ENCODE measurements around the gene GNG8. TPM values are rescaled to one million over a fixed set of nuclear protein-coding genes. Genes with fewer than 3 reads are reported as not detected.

Gene GNG8
- total RNA-seq, 2 experiments from 2014 or later: 9.5 TPM

DNA sequence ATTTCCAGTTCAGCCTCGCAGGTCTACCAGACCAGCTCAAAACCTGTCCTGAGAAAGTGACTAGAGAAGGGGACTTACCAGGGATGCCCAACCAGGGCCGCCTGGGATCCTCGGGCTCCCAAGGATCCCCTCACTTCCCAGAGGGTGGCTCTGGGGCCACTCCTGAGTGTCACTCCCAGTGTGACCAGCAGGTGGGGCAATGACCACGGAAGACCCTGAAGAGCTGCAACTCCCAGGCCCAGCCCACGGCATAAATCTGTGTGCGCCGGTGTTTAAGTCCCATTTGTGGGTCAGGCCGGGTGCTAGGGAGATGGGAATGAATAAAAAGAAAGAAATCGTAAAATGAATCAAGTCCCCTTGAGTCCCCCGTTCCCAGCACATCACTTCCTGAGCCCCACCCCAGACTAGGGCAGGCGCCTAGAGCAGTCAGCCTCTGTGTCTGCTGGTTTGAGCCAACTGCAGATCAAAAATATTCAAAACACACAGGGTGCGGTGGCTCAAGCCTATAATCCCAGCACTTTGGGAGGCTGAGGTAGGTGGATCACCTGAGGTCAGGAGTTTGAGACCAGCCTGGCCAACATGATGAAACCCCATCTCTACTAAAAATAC lies 21.8 kb downstream of the GNG8 start:
- H3K27ac Mint-ChIP-seq: peak overlapping the region; percentile 78
- no peaks in the 10 kb centered on the region for H3K27me3 Mint-ChIP-seq
- no peak overlapping the region for H3K4me3 Mint-ChIP-seq
- peaks cover 64% of the 10 kb centered on the region for H3K4me1 Mint-ChIP-seq (ENCODE audit: low read depth)
- intact Hi-C loops (cut with micrococcal nuclease): loop anchor here (1.0 kb wide), 1 partner anchor 48 kb away; no protein-coding TSS in a partner anchor
- ChIA-PET POLR2A (interaction anchor here (1.3 to 1.8 kb wide), 2 partner anchors 12 to 47 kb away, joined by 5 to 11 read pairs; partner anchors contain the start of gene DACT3), CTCF (interaction anchor here (0.6 to 13.2 kb wide), 21 partner anchors 9 to 227 kb away, joined by 3 to 319 read pairs (median 5); partner anchors contain the start of genes CALM3, DACT3 and PTGIR)
- DNase-seq: peak; percentile 91
- no peaks in the 10 kb centered on the region for H3K9me3 Mint-ChIP-seq
- peaks cover 15% of the 10 kb centered on the region for H3K36me3 Mint-ChIP-seq

DNA sequence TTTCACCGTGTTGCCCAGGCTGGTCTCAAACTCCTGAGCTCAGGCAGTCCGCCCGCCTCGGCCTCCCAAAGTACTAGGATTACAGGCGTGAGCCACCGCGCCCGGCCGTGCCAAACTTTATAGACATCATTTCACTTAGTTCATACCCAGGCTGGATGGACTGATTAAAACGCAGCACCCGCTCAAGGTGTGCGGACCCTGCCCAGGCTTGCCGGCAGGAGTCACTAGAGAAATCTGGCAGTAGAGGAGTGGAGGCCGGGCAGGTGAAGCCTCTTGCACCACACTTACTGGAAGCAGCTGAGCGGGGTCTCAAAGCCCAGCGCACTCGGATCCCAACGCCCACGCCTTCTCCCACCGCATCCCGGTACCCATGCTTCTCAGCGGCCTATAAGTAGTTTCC lies 22.5 kb downstream of the GNG8 start:
- no peak overlapping the region for H3K4me3 Mint-ChIP-seq
- intact Hi-C loops (cut with micrococcal nuclease): no loop called here

DNA sequence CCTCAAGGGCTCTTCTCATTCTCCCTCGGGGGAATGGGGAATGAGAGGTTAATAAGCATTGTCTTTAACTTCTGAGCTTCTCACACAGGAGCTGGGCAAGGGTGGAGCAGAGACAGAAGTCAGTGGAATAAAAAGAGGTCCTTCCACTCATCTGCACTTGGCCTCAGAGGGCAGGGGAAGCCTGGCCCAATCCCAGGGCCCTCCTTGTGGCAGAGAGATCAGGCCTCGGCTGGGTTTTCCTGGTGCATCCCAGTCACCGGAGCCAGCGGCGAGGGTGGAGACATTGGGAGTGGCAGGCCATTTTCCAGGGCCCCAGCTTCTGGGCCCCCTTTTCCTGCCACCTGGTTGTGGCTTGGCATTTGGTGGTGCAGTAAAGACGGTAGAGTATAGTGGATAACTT lies 24.2 kb downstream of the GNG8 start:
- ChIA-PET CTCF (interaction anchor here (0.7 to 13.2 kb wide), 10 partner anchors 9 to 142 kb away, joined by 3 to 319 read pairs (median 4); partner anchors contain the start of genes CALM3, DACT3 and PTGIR), POLR2A (interaction anchor here (0.8 to 3.5 kb wide), 3 partner anchors 9 to 49 kb away, joined by 3 to 50 read pairs (median 4); partner anchors contain the start of genes CALM3 and DACT3)
- peaks cover 52% of the 10 kb centered on the region for H3K4me1 Mint-ChIP-seq (ENCODE audit: low read depth)
- peak overlapping the region; percentile 71 for H3K27ac Mint-ChIP-seq
- H3K9me3 Mint-ChIP-seq: no peaks in the 10 kb centered on the region
- DNase-seq: no peak
- peaks cover 30% of the 10 kb centered on the region for H3K36me3 Mint-ChIP-seq
- no peaks in the 10 kb centered on the region for H3K27me3 Mint-ChIP-seq
- H3K4me3 Mint-ChIP-seq: no peak overlapping the region
- intact Hi-C loops (cut with micrococcal nuclease): loop anchor here (1.0 kb wide), 1 partner anchor 8 kb away; no protein-coding TSS in a partner anchor

More for the DNA sequence above, 22.5 kb downstream of the GNG8 start:
- DNase-seq: no peak
- Mint-ChIP-seq H3K27me3 (no peaks in the 10 kb centered on the region), H3K4me1 (ENCODE audit: low read depth) (peaks cover 57% of the 10 kb centered on the region), H3K27ac (no peak overlapping the region), H3K36me3 (peaks cover 19% of the 10 kb centered on the region), H3K9me3 (no peaks in the 10 kb centered on the region)
- ChIA-PET POLR2A (interaction anchor here (1.3 to 1.8 kb wide), 2 partner anchors 11 to 48 kb away, joined by 5 to 11 read pairs; partner anchors contain the start of gene DACT3), CTCF (interaction anchor here (0.6 to 13.2 kb wide), 17 partner anchors 8 to 227 kb away, joined by 3 to 319 read pairs (median 6); partner anchors contain the start of genes CALM3, DACT3 and PTGIR)

DNA sequence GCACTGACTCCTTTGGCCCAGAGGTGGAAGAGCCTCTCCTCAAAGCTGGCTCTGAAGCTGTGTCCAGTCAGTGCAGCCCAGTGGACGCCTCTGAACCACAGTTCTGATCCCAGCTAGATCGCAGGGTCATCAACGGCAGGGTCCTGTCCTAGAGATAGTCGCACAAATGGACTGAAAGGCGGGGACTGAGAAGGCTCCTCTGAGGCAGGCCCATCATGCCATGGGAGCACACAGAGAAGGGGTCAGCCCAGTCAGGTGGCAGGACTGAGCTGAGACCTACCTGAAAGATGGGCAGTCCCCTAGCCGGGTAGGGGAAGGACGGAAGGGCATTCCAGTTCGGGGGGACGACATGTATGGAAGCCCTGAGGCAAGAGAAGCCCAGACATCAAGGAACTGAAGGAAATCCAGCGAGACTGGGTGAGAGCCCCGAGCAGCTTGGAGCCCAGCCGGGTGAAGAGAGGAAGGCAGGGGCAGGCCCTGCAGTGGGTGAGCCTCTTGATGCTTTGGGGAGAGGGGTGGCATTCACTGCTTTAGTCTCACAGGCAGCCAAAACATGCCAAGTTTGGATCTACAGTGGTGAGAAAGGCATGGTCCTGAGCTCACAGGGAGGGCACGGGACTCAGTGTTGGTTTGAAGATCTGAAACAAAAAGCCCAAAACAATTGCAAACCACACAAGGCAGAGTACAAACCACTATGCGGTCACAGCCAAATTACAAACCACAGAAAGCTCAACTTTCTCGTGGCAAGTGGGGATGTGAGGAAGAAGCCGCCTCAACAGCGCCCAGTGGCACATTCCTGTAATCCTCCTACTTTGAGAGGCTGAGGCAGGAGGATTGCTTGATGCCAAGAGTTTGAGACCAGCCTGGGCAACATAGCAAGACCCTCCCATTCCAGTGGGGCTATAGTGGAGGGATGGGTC lies 24.9 kb downstream of the GNG8 start:
- peak; percentile 54 for DNase-seq
- Mint-ChIP-seq H3K4me3 (peak overlapping the region; percentile 50), H3K27ac (peak overlapping the region; percentile 71), H3K36me3 (peaks cover 36% of the 10 kb centered on the region), H3K9me3 (no peaks in the 10 kb centered on the region), H3K27me3 (no peaks in the 10 kb centered on the region), H3K4me1 (ENCODE audit: low read depth) (peaks cover 50% of the 10 kb centered on the region)
- CTCF ChIA-PET: interaction anchor here (0.6 to 13.2 kb wide), 11 partner anchors 9 to 173 kb away, joined by 3 to 319 read pairs (median 4); partner anchors contain the start of genes CALM3, DACT3 and PTGIR
- POLR2A ChIA-PET: interaction anchor here (0.7 to 3.5 kb wide), 5 partner anchors 9 to 86 kb away, joined by 3 to 50 read pairs (median 4); partner anchors contain the start of genes CALM3 and DACT3
- intact Hi-C loops (cut with micrococcal nuclease): loop anchor here (1.0 kb wide), 1 partner anchor 8 kb away; no protein-coding TSS in a partner anchor

DNA sequence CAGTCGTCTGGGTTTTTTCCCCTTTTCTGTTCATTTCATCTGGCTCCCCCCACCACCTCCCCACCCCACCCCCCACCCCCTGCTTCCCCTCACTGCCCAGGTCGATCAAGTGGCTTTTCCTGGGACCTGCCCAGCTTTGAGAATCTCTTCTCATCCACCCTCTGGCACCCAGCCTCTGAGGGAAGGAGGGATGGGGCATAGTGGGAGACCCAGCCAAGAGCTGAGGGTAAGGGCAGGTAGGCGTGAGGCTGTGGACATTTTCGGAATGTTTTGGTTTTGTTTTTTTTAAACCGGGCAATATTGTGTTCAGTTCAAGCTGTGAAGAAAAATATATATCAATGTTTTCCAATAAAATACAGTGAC lies 25.6 kb downstream of the GNG8 start:
- CTCF ChIA-PET: interaction anchor here (0.6 to 13.2 kb wide), 4 partner anchors 9 to 174 kb away, joined by 3 to 319 read pairs (median 6); partner anchors contain the start of gene DACT3
- POLR2A ChIA-PET: interaction anchor here (0.8 to 3.5 kb wide), 3 partner anchors 9 to 57 kb away, joined by 4 to 50 read pairs (median 5); partner anchors contain the start of genes CALM3 and DACT3
- Mint-ChIP-seq H3K36me3 (peaks cover 41% of the 10 kb centered on the region), H3K4me3 (no peak overlapping the region), H3K27ac (no peak overlapping the region), H3K4me1 (ENCODE audit: low read depth) (peaks cover 49% of the 10 kb centered on the region), H3K9me3 (no peaks in the 10 kb centered on the region), H3K27me3 (no peaks in the 10 kb centered on the region)
- DNase-seq: no peak
- intact Hi-C loops (cut with micrococcal nuclease): no loop called here

DNA sequence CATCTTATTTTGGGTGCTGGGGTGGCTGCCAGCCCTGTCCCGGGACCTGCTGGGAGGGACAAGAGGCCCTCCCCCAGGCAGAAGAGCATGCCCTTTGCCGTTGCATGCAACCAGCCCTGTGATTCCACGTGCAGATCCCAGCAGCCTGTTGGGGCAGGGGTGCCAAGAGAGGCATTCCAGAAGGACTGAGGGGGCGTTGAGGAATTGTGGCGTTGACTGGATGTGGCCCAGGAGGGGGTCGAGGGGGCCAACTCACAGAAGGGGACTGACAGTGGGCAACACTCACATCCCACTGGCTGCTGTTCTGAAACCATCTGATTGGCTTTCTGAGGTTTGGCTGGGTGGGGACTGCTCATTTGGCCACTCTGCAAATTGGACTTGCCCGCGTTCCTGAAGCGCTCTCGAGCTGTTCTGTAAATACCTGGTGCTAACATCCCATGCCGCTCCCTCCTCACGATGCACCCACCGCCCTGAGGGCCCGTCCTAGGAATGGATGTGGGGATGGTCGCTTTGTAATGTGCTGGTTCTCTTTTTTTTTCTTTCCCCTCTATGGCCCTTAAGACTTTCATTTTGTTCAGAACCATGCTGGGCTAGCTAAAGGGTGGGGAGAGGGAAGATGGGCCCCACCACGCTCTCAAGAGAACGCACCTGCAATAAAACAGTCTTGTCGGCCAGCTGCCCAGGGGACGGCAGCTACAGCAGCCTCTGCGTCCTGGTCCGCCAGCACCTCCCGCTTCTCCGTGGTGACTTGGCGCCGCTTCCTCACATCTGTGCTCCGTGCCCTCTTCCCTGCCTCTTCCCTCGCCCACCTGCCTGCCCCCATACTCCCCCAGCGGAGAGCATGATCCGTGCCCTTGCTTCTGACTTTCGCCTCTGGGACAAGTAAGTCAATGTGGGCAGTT lies 26.2 kb downstream of the GNG8 start:
- DNase-seq: no peak
- H3K36me3 Mint-ChIP-seq: peaks cover 41% of the 10 kb centered on the region
- ChIA-PET CTCF (interaction anchor here (1.3 to 13.2 kb wide), 4 partner anchors 10 to 82 kb away, joined by 3 to 319 read pairs (median 6); partner anchors contain the start of gene DACT3), POLR2A (interaction anchor here (0.7 to 3.5 kb wide), 2 partner anchors 8 to 105 kb away, joined by 4 to 50 read pairs; partner anchors contain the start of gene CALM3)
- peaks cover 49% of the 10 kb centered on the region for H3K4me1 Mint-ChIP-seq (ENCODE audit: low read depth)
- H3K4me3 Mint-ChIP-seq: no peak overlapping the region
- H3K27ac Mint-ChIP-seq: no peak overlapping the region
- no peaks in the 10 kb centered on the region for H3K27me3 Mint-ChIP-seq
- H3K9me3 Mint-ChIP-seq: no peaks in the 10 kb centered on the region
- intact Hi-C loops (cut with micrococcal nuclease): no loop called here

DNA sequence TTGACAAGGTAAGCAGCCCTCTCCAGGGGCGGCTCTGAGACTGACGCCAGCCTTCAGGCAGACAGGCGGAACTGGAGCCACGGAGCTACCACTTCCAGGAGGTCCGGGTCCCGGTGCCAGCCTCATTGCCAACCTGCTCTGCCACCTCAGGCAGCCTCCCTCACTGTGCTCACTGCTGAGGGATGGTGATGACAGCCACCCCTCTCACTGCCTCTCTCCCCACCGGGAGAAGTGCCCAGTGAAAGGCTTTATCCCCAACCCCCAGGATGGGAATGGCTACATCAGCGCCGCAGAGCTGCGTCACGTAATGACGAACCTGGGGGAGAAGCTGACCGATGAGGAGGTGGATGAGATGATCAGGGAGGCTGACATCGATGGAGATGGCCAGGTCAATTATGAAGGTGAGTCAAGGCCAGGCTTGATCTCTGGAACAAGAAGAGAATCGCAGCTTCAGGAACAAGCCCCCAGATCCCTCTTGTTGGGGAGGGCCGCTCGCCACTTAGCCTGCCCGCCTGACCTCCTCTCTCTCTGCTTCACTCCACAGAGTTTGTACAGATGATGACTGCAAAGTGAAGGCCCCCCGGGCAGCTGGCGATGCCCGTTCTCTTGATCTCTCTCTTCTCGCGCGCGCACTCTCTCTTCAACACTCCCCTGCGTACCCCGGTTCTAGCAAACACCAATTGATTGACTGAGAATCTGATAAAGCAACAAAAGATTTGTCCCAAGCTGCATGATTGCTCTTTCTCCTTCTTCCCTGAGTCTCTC lies 27.2 kb downstream of the GNG8 start:
- ChIA-PET CTCF (interaction anchor here (1.3 kb wide), 1 partner anchor 29 kb away, joined by 3 read pairs; no protein-coding TSS in a partner anchor), POLR2A (interaction anchor here (0.8 kb wide), 1 partner anchor 16 kb away, joined by 3 read pairs; the partner anchor contains the start of gene PTGIR)
- intact Hi-C loops (cut with micrococcal nuclease): no loop called here
- H3K9me3 Mint-ChIP-seq: no peaks in the 10 kb centered on the region
- H3K27me3 Mint-ChIP-seq: no peaks in the 10 kb centered on the region
- H3K4me1 Mint-ChIP-seq (ENCODE audit: low read depth): peaks cover 51% of the 10 kb centered on the region
- DNase-seq: no peak
- H3K27ac Mint-ChIP-seq: no peak overlapping the region
- no peak overlapping the region for H3K4me3 Mint-ChIP-seq
- peaks cover 41% of the 10 kb centered on the region for H3K36me3 Mint-ChIP-seq

DNA sequence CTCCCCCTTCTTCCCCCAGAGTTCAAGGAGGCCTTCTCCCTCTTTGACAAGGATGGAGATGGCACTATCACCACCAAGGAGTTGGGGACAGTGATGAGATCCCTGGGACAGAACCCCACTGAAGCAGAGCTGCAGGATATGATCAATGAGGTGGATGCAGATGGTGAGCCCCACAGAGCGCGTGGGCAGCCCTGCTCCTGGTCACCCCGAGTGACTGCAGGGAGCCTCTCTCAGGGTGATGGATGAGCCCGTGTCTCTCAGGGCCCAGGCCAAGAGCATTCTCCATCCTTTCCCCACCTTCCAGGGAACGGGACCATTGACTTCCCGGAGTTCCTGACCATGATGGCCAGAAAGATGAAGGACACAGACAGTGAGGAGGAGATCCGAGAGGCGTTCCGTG lies 27.8 kb downstream of the GNG8 start:
- POLR2A ChIA-PET: no interaction called here
- Mint-ChIP-seq H3K27ac (no peak overlapping the region), H3K36me3 (peaks cover 46% of the 10 kb centered on the region), H3K27me3 (no peaks in the 10 kb centered on the region), H3K9me3 (no peaks in the 10 kb centered on the region), H3K4me3 (no peak overlapping the region), H3K4me1 (ENCODE audit: low read depth) (peaks cover 55% of the 10 kb centered on the region)
- no peak for DNase-seq
- CTCF ChIA-PET: no interaction called here
- intact Hi-C loops (cut with micrococcal nuclease): no loop called here

DNA sequence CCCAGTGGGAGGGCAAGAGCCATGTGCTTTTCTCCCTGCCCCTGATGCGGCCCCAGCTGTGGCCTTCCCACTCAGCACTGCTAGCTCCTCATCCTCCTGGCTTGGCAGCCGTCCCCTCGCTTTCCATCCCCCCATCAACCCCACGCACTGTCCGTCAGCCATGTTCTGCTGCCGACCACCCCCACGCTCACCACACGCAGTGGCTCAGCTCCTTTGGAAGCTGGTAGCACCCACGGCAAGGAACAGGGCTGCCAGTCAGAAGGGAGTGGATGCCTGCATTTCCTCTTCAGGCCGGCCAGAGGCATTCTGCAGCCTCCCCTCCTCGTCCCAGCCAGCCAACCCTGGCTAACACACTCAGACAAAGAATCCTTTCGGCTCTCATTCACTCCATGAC lies 28.6 kb downstream of the GNG8 start:
- no peak for DNase-seq
- H3K27ac Mint-ChIP-seq: no peak overlapping the region
- H3K9me3 Mint-ChIP-seq: no peaks in the 10 kb centered on the region
- intact Hi-C loops (cut with micrococcal nuclease): no loop called here
- POLR2A ChIA-PET: interaction anchor here (0.7 to 1.2 kb wide), 2 partner anchors 51 to 107 kb away, joined by 3 to 5 read pairs; no protein-coding TSS in a partner anchor
- no peak overlapping the region for H3K4me3 Mint-ChIP-seq
- CTCF ChIA-PET: interaction anchor here (1.5 to 1.9 kb wide), 3 partner anchors 9 to 92 kb away, joined by 4 to 18 read pairs (median 4); no protein-coding TSS in a partner anchor
- H3K36me3 Mint-ChIP-seq: peaks cover 49% of the 10 kb centered on the region
- H3K4me1 Mint-ChIP-seq (ENCODE audit: low read depth): peaks cover 57% of the 10 kb centered on the region
- no peaks in the 10 kb centered on the region for H3K27me3 Mint-ChIP-seq
